Left lung (tissue), 10 donors: ENCODE data around the gene PBRM1. TPM values are rescaled to one million over a fixed set of nuclear protein-coding genes. Genes with fewer than 3 reads are reported as not detected.

Experiments used
- ATAC-seq: fragments of 200-7000 bp; cut with Tn5 transposase; one replicate; pipeline ENCODE4 v1.9.1; 2020; ENCODE audit warnings: moderate library complexity
- DNase-seq, 4 donors: peaks; one replicate each; pipeline ENCODE4 v3.0.0-alpha.2; 2013 to 2020
- H3K27ac ChIP-seq, 2 donors: fragments of 200-600 bp; sonication (generic) in 1 of 2; one replicate each; pipeline versions ENCODE4 v1.5.0 to v1.8.0; 2020 to 2021
- H3K27me3 ChIP-seq, 2 donors: fragments of 200-600 bp; sonication (generic) in 1 of 2; one replicate each; pipeline versions ENCODE4 v1.5.0 to v1.8.0; 2020 to 2021
- H3K36me3 ChIP-seq, 2 donors: fragments of 200-600 bp; sonication (generic) in 1 of 2; one replicate each; pipeline versions ENCODE4 v1.5.0 to v1.8.0; 2020 to 2021
- H3K4me1 ChIP-seq, 2 donors: fragments of 200-600 bp; one replicate each; pipeline ENCODE4 v1.8.0; 2021
- H3K4me3 ChIP-seq, 2 donors: fragments of 200-600 bp; sonication (generic) in 1 of 2; one replicate each; pipeline versions ENCODE4 v1.5.0 to v1.8.0; 2020 to 2021; ENCODE audit warnings: mild to moderate bottlenecking in 1 of 2
- H3K9me3 ChIP-seq, 2 donors: fragments of 200-600 bp; sonication (generic) in 1 of 2; one replicate each; pipeline versions ENCODE4 v1.5.0 to v1.8.0; 2020 to 2021
- intact Hi-C, 2 donors: fragments of 100-400 bp; cut with DNase I; formaldehyde crosslinking; loops; one replicate each; pipeline versions ENCODE4 v1.11.2 to v1.14.2; 2022
- polyA plus RNA-seq, 6 donors: library from polyadenylated mRNA; unstranded; fragments of 120-200 nt; gene quantifications; one replicate each; pipeline ENCODE4 v1.2.1, GENCODE V29; 2013; ENCODE audit not compliant: insufficient read length in 6 of 6
- total RNA-seq, 2 donors: library from RNA; stranded (reverse); fragmentation: NEBNext Ultra II Directional; extraction: Animal tissue kit (Norgen Biotek cat#: 25700); gene quantifications; one replicate each; pipeline ENCODE4 v1.2.1, GENCODE V29; 2021
- TF ChIP-seq, protein P1 (sequence below), 2 donors: fragments of 200-600 bp; sonication (generic) in 1 of 2; IDR thresholded peaks; one replicate each; pipeline versions ENCODE4 v1.5.0 to v1.8.0; 2021; ENCODE audit warnings: antibody characterized with exemption in 2 of 2
- donor health status: DM: no; HTN: yes; CAD: no.
- donor health status: DM: no; HTN: no; CAD: no.

Gene PBRM1
- total and polyA plus RNA-seq, 8 donors = 62.2 to 79.8 (median 65.8) TPM

DNA sequence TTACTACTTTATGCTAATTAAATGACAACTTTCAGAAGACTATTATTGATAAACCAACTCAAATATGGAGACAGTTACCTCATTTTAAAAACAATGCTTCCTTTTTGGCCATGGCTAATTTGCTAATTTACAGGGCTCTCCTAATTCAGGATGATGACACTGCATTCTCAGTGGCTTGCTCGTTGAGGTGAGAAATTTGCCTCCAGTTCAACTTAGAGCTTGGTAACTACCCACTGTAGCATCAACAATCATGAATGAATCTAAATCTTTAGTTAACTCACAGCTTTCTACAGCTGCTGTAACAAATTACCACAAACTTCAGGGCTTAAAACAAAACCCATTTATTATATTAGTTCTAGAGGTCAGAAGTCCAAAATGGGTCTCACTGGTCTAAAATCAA lies 14.0 kb downstream of the PBRM1 start:
- peaks cover 0 to 69% of the 10 kb centered on the region in 2 donors for H3K36me3 ChIP-seq
- no peak for ATAC-seq
- H3K4me1 ChIP-seq = peaks cover 19 to 30% of the 10 kb centered on the region in 2 donors
- TF ChIP-seq, protein P1, sequence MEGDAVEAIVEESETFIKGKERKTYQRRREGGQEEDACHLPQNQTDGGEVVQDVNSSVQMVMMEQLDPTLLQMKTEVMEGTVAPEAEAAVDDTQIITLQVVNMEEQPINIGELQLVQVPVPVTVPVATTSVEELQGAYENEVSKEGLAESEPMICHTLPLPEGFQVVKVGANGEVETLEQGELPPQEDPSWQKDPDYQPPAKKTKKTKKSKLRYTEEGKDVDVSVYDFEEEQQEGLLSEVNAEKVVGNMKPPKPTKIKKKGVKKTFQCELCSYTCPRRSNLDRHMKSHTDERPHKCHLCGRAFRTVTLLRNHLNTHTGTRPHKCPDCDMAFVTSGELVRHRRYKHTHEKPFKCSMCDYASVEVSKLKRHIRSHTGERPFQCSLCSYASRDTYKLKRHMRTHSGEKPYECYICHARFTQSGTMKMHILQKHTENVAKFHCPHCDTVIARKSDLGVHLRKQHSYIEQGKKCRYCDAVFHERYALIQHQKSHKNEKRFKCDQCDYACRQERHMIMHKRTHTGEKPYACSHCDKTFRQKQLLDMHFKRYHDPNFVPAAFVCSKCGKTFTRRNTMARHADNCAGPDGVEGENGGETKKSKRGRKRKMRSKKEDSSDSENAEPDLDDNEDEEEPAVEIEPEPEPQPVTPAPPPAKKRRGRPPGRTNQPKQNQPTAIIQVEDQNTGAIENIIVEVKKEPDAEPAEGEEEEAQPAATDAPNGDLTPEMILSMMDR (IDR thresholded peaks at IDR 0.05) = no peak
- intact Hi-C loops = no loop called here
- DNase-seq = no peak
- H3K27me3 ChIP-seq = no peaks in the 10 kb centered on the region
- H3K4me3 ChIP-seq = no peak overlapping the region
- peak overlapping the region; percentile 28 to 80 for H3K27ac ChIP-seq
- no peaks in the 10 kb centered on the region for H3K9me3 ChIP-seq

DNA sequence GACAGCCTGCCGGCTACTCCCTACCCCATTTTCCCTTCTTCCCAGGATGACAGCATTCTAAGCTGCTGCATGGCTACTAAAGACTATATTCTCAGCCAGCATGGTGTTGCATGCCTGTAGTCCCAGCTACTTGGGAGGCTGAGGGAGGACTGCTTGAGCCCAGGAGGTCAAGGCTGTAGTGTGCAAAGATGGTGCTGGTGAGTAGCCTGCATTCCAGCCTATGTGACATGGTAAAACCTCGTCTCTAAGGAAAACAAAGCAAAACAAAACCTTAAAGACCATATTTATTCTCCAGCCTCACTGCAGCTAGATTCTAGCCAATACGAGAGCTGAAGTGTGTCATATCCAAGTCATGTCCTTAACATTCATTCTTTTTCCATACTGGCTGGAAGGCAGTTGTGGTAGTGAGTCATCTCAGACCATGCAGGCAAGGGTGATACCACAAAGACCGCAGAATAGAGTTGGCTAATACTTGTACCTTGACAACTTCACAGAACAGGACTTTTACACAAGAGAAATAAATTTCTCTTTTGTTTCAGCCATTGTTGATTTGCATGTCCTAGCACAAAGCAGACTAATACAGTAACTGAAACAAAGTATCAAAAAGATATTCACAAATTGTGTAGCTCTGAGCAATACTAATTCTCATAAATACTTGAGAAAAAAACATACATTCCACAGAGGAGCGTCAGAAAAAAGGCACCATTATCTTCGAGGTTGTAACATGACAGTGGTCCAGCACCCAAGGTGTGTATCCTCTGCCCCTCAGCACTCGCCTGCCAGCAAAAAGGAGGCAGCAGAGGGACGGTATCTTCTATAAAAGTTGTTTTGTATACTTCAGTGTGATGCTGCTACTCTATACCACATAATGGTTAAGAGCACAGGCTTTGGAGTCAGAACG lies 14.8 kb downstream of the PBRM1 start:
- peak overlapping the region; percentile 47 to 80 for H3K27ac ChIP-seq
- DNase-seq = peak in 1 of 4 donors; percentile 62
- intact Hi-C loops = no loop called here
- H3K27me3 ChIP-seq = no peaks in the 10 kb centered on the region
- no peaks in the 10 kb centered on the region for H3K9me3 ChIP-seq
- TF ChIP-seq, protein P1 (IDR thresholded peaks at IDR 0.05) = no peak
- peak; percentile 95 for ATAC-seq
- peaks cover 19 to 30% of the 10 kb centered on the region in 2 donors for H3K4me1 ChIP-seq
- H3K36me3 ChIP-seq = peaks cover 0 to 70% of the 10 kb centered on the region in 2 donors
- no peak overlapping the region for H3K4me3 ChIP-seq

GRCh38 chr3:52663098-52663497 lies 22.6 kb downstream of the PBRM1 start:
- intact Hi-C loops = no loop called here
- Histone ChIP-seq H3K4me3 (no peak overlapping the region), H3K4me1 (no peaks in the 10 kb centered on the region), H3K36me3 (peaks cover 0 to 86% of the 10 kb centered on the region in 2 donors), H3K9me3 (no peaks in the 10 kb centered on the region), H3K27me3 (no peaks in the 10 kb centered on the region), H3K27ac (no peak overlapping the region)
- DNase-seq (no peak), ATAC-seq (no peak)
- TF ChIP-seq, protein P1 (IDR thresholded peaks at IDR 0.05) = no peak

GRCh38 chr3:52660046-52660445 lies 25.7 kb downstream of the PBRM1 start:
- H3K4me1 ChIP-seq = no peaks in the 10 kb centered on the region
- no peak overlapping the region for H3K27ac ChIP-seq
- DNase-seq (no peak), ATAC-seq (no peak)
- H3K36me3 ChIP-seq = peaks cover 0 to 86% of the 10 kb centered on the region in 2 donors
- intact Hi-C loops = no loop called here
- H3K4me3 ChIP-seq = no peak overlapping the region
- no peaks in the 10 kb centered on the region for H3K9me3 ChIP-seq
- no peaks in the 10 kb centered on the region for H3K27me3 ChIP-seq
- TF ChIP-seq, protein P1 (IDR thresholded peaks at IDR 0.05) = no peak

GRCh38 chr3:52655895-52656294 lies 29.8 kb downstream of the PBRM1 start:
- ATAC-seq (no peak), DNase-seq (no peak)
- peaks cover 3 to 100% of the 10 kb centered on the region in 2 donors for H3K36me3 ChIP-seq
- no peaks in the 10 kb centered on the region for H3K27me3 ChIP-seq
- intact Hi-C loops = no loop called here
- H3K4me1 ChIP-seq = no peaks in the 10 kb centered on the region
- TF ChIP-seq, protein P1 (IDR thresholded peaks at IDR 0.05) = no peak
- H3K27ac ChIP-seq = no peak overlapping the region
- H3K9me3 ChIP-seq = no peaks in the 10 kb centered on the region
- no peak overlapping the region for H3K4me3 ChIP-seq
